GM23338 (cell line): ENCODE data around the gene SETD1B.

ENCODE experiments used
- POLR2AphosphoS5 ChIP-seq: IDR thresholded peaks from 2 replicates; pipeline ENCODE4 v1.6.1; 2016; ENCODE audit warnings: antibody characterized with exemption, low read depth
- ZNF331 ChIP-seq: fragments of 250-450 bp; sonication (Bioruptor Pico); IDR thresholded peaks from 2 replicates; pipeline ENCODE4 v1.5.0; 2020; ENCODE audit warnings: low read depth, mild to moderate bottlenecking, moderate library complexity
- TF ChIP-seq, protein P1 (sequence below), 2 experiments: fragments of 200-600 bp in 1 of 2; sonication (generic) in 1 of 2; conservative IDR thresholded peaks; 2 replicates each; pipeline versions ENCODE4 v1.5.1 to v1.6.1; 2016 to 2017; ENCODE audit warnings: antibody characterized with exemption in 2 of 2, low read depth in 2 of 2, mild to moderate bottlenecking in 2 of 2, moderate library complexity in 1 of 2

- TF ChIP-seq, protein P1, sequence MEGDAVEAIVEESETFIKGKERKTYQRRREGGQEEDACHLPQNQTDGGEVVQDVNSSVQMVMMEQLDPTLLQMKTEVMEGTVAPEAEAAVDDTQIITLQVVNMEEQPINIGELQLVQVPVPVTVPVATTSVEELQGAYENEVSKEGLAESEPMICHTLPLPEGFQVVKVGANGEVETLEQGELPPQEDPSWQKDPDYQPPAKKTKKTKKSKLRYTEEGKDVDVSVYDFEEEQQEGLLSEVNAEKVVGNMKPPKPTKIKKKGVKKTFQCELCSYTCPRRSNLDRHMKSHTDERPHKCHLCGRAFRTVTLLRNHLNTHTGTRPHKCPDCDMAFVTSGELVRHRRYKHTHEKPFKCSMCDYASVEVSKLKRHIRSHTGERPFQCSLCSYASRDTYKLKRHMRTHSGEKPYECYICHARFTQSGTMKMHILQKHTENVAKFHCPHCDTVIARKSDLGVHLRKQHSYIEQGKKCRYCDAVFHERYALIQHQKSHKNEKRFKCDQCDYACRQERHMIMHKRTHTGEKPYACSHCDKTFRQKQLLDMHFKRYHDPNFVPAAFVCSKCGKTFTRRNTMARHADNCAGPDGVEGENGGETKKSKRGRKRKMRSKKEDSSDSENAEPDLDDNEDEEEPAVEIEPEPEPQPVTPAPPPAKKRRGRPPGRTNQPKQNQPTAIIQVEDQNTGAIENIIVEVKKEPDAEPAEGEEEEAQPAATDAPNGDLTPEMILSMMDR (conservative IDR thresholded peaks at IDR 0.05; ENCODE audit: low read depth in 2 of 2), result no peak
- no peak for TF ChIP-seq POLR2AphosphoS5
- TF ChIP-seq ZNF331, result no peak
Measured at GRCh38 chr12:121810234-121810817, 6.5 kb downstream of the SETD1B start.
